ENCODE data around the gene MYDGF.

- no peak for TF ChIP-seq POLR2A (IDR thresholded peaks at IDR 0.05)
- TF ChIP-seq CTCF (IDR thresholded peaks at IDR 0.05), result peak; percentile 65 to 96 (median 82)
These were observed 33.9 kb downstream of the MYDGF start for GRCh38 chr19:4636151-4636717.

All from adrenal gland (tissue), 5 donors.